Hematopoietic multipotent progenitor cell treated with erythropoietin and hydrocortisone succinate and interleukin-3 and kit ligand, for 8 days (in vitro differentiated cells): ENCODE data around the gene ITPKB.
A peak's percentile ranks its signal among the peaks of the same experiment; 100 is the strongest.

Experiments used
- DNase-seq: peaks from one replicate; pipeline ENCODE4 v3.0.0-alpha.2; 2015

The ITPKB gene

DNA sequence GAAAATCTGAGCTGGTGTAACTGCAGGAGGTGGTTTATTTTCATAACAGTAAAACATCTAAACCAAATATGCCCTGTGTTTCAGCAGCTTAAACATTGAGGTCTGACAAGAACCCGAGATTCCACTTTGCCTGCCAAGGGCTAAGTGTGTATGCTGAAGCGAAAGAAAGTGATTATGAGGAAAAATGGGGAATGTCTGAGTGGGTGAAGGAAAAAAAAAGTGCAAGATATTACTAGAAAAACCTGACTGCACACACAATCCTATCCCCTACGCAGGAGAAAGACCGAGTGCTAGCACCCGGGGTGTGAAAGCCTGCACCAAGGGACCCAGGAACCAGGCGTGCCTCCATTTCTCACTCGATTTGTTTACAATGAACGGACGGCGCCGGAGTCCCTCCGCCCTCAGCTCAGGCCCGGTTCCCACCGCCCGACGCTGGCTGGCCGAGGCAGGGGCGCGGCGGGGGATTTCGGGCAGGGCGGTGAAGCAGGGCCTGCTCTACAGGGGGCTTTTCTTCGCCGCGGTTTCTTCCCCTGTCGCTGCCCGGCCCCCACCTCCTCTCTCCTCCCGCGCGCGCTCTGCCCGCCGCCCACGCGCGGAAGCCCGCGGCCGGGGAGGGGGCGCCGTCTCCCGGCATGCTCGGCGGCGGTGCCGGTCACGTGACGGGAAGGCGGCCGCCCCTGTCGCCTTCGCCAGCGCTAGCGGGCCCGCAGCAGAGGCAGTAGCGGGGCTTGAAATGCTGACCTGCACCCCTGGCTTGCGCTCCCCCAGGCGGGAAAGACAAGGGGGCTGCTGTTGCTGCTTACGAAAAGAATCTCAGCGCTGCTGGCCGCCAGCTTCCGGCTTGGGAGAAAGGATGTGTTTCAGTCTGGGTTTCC lies 35.9 kb downstream of the ITPKB start:
- peak; percentile 64 for DNase-seq

GRCh38 chr1:226702318-226702956 lies 36.6 kb downstream of the ITPKB start:
- peak; percentile 55 for DNase-seq

GRCh38 chr1:226700861-226701260 lies 38.2 kb downstream of the ITPKB start:
- no peak for DNase-seq

DNA sequence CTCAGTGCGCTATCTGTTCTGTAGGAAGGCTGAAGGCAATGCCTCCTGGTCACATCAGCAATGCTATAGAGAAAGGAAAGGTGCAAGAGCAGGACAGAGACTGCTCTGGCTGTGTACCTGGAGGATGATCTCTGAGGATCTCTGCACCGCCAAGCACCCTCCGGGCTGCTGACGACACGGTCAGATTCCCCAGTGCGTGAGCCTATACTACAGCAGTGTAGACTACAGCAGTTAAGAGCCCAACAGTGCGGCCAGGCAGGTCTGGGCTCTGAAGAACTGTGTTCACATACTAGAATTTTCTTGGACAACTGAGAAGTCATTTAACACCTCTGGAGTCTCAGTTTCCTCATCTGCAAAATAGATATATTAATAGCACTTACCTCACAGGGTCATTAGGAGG lies 39.9 kb downstream of the ITPKB start:
- no peak for DNase-seq

GRCh38 chr1:226698659-226699058 lies 40.4 kb downstream of the ITPKB start:
- no peak for DNase-seq

GRCh38 chr1:226697929-226698544 lies 41.0 kb downstream of the ITPKB start:
- DNase-seq: no peak

GRCh38 chr1:226697151-226697928 lies 41.7 kb downstream of the ITPKB start:
- DNase-seq: no peak

GRCh38 chr1:226696547-226696946 lies 42.5 kb downstream of the ITPKB start:
- DNase-seq: no peak

DNA sequence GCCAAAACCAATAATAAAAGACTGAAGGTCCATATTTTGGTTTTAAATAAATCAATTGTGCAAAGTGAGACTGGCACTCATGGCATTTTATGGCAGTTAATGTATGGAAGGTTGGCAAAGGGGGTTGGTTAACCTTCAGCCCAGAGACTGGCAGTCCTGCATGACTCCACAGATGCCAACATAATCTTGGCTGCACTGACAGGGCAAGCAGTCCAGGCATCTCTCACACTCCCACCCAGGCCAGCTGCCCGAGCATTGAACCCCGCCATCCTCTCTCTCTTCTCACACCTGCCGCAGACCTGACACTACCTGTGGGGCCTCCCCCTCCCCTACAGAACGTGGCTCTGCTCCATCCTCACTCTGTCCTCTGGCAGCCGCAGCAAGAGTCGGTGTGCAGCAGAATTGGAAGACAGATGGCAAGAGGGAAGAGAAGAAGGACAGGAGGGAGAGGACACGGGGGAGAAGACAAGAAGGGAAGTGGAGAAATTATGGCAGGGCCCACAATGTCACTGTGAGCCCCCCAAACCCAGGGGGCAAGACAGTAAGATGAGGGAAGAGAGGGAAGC lies 43.7 kb downstream of the ITPKB start:
- no peak for DNase-seq

DNA sequence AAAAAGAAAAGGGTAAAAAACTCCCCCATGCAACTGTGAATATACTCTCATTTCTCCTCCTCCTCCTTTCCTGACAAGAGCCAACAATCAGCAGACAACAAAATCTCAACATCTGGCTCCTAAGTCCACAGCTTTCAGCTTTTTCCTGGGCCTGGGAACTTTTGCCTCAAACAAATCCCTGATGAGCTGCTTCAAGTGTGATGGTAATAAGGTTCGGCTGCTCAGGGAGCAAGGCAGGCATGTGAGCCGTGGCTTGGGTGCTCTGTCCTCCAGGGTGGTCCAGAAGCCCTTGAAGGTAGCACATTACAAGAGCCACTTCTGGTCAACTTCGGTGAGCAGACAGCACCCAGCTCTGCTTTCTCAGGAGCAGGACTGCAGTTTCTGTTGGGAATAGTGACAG lies 46.3 kb downstream of the ITPKB start:
- DNase-seq: no peak

- DNase-seq: no peak
Measured at GRCh38 chr1:226692051-226692792, 46.9 kb downstream of the ITPKB start.

DNA sequence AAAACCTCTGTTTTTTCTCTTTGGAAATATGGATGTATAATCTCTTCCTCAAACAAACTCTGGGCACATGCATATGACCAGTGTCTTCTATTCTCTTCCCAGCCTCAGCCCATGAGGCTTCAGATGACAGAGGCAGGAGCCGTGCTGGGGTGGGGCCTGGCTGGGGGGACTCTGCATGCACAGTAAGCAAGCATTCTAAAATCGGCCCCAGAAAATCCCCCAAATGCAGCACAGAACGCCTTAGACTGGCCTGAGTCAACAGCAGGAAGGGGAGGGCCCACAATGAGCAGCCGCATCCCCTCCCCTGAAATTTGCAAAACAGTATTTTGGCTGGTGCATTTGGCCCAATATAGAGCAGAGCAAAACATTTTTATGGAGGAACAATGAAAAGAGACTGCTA lies 47.8 kb downstream of the ITPKB start:
- DNase-seq: no peak

DNA sequence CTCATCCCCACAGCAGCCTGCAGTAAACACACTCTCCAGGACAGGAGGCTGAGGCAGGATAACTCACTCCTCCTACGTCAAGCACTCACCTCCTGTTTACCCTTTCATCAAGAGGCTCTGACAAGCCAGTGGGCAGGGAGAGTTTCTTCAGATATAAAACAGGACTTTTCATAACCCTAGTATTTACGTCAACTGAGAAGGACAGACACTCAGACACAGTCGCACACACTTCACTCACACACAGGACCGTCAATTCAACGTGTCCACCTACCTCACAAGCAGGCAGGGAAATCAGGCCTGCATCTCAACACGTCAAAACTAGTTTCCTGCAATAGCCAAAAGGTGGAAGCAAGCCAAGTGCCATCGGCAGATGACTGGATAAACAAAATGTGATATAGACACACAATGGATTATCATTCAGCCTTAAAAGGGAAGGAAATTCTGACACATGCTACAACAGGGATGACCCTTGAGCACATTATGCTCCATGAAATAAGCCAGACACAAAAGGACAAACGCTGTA lies 48.6 kb downstream of the ITPKB start:
- peak; percentile 24 for DNase-seq

- DNase-seq: no peak
Measured at GRCh38 chr1:226688808-226689207, 50.3 kb downstream of the ITPKB start.

- DNase-seq: no peak
Measured at GRCh38 chr1:226688056-226688748, 50.9 kb downstream of the ITPKB start.

DNA sequence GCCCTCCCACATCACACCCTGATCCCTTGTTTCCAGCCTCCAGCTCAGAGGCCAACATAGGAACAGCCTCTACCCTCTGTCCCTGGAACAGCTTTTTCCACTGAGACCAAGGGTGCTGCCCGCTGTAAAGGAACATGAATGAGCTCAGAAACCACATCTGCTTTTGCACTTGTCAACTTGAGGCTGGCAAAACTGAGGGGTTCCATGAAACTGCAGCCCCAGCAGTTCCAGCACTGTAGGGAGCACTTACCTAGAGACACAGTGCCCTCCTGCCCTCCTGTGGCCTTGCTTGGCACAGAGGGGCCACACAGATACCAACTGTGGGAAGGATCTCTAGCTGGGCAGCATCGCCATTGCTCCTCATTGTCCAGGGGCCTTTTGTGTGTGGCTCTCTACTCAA lies 51.7 kb downstream of the ITPKB start:
- no peak for DNase-seq

DNA sequence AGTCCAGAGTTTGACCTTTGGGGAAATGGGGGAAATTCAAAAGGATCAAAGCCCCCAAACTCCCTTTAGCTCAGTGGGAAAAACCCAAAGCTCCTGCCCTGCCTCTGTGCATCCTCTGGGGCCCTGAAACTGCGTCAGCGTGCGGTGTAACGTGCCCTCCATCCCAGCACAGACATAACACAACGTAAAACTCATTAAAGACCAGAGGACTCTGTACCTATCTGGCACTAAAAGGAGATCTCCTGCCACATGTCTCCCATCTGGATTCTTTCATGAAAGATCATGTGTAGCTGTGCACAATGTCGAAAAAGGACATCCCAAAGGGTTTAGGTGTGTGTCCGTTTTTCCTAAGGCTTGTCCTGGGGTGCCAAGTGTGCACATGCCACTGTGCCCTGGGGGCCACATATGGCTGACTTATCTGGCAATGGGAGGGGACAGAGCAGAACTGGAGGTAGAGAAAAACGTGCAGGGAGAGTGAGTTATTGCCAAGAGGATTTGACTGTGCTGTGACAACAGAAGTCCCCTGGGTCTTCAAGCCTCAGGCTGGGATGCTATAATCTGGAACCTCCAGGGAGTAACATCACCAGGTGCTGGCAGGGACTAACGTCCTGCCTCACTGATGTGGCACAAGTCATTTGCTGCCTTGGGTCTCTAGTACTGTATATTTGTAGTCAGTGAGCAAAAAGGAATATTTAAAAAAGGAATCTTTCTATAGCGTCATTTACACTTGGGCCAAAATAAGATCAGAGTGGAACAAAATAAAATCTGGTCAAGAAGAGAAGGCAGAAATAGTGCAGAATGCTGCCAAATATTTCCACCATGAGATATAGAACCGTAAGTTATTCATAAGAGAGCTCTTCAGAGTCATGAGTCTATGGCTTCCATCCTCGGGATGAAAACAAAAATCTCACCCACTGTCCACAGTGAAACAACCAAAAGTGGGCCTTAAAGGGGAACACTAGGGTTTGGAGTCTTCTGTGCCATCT lies 52.3 kb downstream of the ITPKB start:
- no peak for DNase-seq

DNA sequence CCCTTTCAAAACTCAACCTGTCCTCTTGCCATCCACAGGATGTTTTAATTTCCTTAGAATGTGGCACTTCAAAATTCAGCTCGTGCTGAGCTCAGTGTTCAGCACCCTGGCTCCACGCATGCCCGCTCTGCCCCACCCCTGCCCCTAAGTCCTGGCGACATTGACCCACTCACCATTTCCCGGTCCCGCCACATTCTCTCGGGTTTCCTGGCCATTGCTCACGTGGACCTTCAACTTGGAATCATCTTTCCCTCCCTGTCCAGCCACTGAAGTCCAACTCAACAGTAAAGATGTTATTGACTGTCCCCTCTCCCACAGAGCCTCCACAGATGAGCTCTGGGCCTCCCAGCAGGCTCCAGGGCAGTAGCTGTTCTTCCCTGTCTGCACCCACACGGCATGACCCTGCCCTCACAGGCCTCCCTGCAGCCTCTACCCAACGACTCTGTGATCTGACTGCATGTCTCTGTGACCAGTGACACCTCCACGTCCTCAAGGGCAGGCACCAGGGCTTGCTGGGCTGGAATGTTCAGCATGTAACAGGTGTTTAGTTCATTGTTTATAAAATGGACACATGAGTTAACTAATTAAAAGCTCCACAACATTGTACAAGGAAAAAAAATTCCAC lies 53.8 kb downstream of the ITPKB start:
- DNase-seq: no peak

- DNase-seq: no peak
Measured at GRCh38 chr1:226684026-226684425, 55.1 kb downstream of the ITPKB start.
